RWPE2 (cell line): ENCODE measurements around the gene IL22RA1.

ENCODE experiments used
- ATAC-seq: fragments of 200-7000 bp; cut with Tn5 transposase; 3 replicates; pipeline ENCODE4 v1.9.1; 2021; ENCODE audit warnings: low read depth
- DNase-seq: peaks from one replicate; pipeline ENCODE4 v3.0.0-alpha.2; 2020; ENCODE audit warnings: low spot score
- H3K27ac ChIP-seq: fragments of 450-650 bp; 2 replicates; pipeline ENCODE4 v1.5.1; 2017; ENCODE audit warnings: mild to moderate bottlenecking; ENCODE audit not compliant: poor library complexity, severe bottlenecking
- H3K27me3 ChIP-seq: fragments of 250-450 bp; sonication (Bioruptor Pico); 2 replicates; pipeline ENCODE4 v1.5.1; 2021; ENCODE audit warnings: mild to moderate bottlenecking, moderate library complexity; ENCODE audit not compliant: insufficient read depth, poor library complexity, severe bottlenecking
- H3K36me3 ChIP-seq: fragments of 250-450 bp; sonication (Bioruptor Pico); 2 replicates; pipeline ENCODE4 v1.5.1; 2020; ENCODE audit warnings: low read depth, mild to moderate bottlenecking, moderate library complexity
- H3K4me1 ChIP-seq: fragments of 250-450 bp; sonication (Bioruptor Pico); 2 replicates; pipeline ENCODE4 v1.5.1; 2021; ENCODE audit warnings: mild to moderate bottlenecking, moderate library complexity; ENCODE audit not compliant: insufficient read depth, poor library complexity, severe bottlenecking
- H3K4me3 ChIP-seq: fragments of 250-450 bp; sonication (Bioruptor Pico); 2 replicates; pipeline ENCODE4 v1.5.1; 2021; ENCODE audit warnings: mild to moderate bottlenecking, moderate library complexity; ENCODE audit not compliant: severe bottlenecking
- H3K9me3 ChIP-seq: fragments of 250-450 bp; sonication (Bioruptor Pico); 2 replicates; pipeline ENCODE4 v1.5.1; 2021; ENCODE audit warnings: mild to moderate bottlenecking, moderate library complexity; ENCODE audit not compliant: severe bottlenecking
- TF ChIP-seq, protein P1 (sequence below): fragments of 450-650 bp; IDR thresholded peaks from one replicate; pipeline ENCODE4 v1.5.1; 2017; ENCODE audit warnings: mild to moderate bottlenecking, moderate library complexity; ENCODE audit not compliant: poor library complexity, severe bottlenecking

The IL22RA1 gene

DNA sequence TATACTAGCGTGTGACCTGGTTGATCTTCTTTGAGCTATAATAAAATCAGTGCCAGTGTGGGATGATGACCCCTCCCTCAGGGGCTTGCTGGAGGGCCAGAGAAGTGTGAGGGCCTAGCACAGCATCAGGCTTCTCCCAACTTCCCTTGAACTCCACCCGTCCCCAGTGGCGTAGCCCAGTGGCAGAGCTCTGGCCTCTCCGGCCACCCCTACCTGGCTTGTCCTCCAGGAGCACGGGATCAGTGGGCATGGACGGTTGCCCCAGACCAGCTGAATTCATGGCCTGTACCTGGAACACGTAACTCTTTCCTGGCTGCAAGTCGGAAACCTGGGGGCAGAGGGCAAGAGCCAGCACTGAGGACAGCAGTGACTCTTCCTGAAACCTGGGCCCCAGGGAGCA is 67.0 kb downstream of the IL22RA1 start:
- ATAC-seq (no peak), DNase-seq (no peak)
- Histone ChIP-seq H3K4me3 (no peak overlapping the region), H3K9me3 (no peaks in the 10 kb centered on the region), H3K27me3 (no peaks in the 10 kb centered on the region), H3K27ac (no peak overlapping the region), H3K4me1 (no peaks in the 10 kb centered on the region), H3K36me3 (no peaks in the 10 kb centered on the region)
- TF ChIP-seq, protein P1, sequence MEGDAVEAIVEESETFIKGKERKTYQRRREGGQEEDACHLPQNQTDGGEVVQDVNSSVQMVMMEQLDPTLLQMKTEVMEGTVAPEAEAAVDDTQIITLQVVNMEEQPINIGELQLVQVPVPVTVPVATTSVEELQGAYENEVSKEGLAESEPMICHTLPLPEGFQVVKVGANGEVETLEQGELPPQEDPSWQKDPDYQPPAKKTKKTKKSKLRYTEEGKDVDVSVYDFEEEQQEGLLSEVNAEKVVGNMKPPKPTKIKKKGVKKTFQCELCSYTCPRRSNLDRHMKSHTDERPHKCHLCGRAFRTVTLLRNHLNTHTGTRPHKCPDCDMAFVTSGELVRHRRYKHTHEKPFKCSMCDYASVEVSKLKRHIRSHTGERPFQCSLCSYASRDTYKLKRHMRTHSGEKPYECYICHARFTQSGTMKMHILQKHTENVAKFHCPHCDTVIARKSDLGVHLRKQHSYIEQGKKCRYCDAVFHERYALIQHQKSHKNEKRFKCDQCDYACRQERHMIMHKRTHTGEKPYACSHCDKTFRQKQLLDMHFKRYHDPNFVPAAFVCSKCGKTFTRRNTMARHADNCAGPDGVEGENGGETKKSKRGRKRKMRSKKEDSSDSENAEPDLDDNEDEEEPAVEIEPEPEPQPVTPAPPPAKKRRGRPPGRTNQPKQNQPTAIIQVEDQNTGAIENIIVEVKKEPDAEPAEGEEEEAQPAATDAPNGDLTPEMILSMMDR = no peak

GRCh38 chr1:24075590-24075854 is 67.4 kb downstream of the IL22RA1 start:
- TF ChIP-seq, protein P1 = no peak
- H3K9me3 ChIP-seq = no peaks in the 10 kb centered on the region
- DNase-seq = no peak
- no peak for ATAC-seq
- no peak overlapping the region for H3K4me3 ChIP-seq
- H3K4me1 ChIP-seq = no peaks in the 10 kb centered on the region
- no peaks in the 10 kb centered on the region for H3K36me3 ChIP-seq
- H3K27me3 ChIP-seq = no peaks in the 10 kb centered on the region
- no peak overlapping the region for H3K27ac ChIP-seq

- no peaks in the 10 kb centered on the region for H3K36me3 ChIP-seq
- H3K4me1 ChIP-seq = no peaks in the 10 kb centered on the region
- TF ChIP-seq, protein P1 = peak; percentile 18
- no peaks in the 10 kb centered on the region for H3K27me3 ChIP-seq
- DNase-seq (no peak), ATAC-seq (0 out of 3 replicates have a peak, but pooled peaks have one; percentile 26)
- H3K27ac ChIP-seq = no peak overlapping the region
- no peak overlapping the region for H3K4me3 ChIP-seq
- no peaks in the 10 kb centered on the region for H3K9me3 ChIP-seq
Measured at GRCh38 chr1:24074817-24075589, 67.9 kb downstream of the IL22RA1 start.

GRCh38 chr1:24074196-24074595 is 68.7 kb downstream of the IL22RA1 start:
- no peaks in the 10 kb centered on the region for H3K4me1 ChIP-seq
- H3K9me3 ChIP-seq = no peaks in the 10 kb centered on the region
- H3K27ac ChIP-seq = no peak overlapping the region
- ATAC-seq (no peak), DNase-seq (no peak)
- TF ChIP-seq, protein P1 = no peak
- H3K27me3 ChIP-seq = no peaks in the 10 kb centered on the region
- H3K4me3 ChIP-seq = no peak overlapping the region
- H3K36me3 ChIP-seq = no peaks in the 10 kb centered on the region

- DNase-seq (no peak), ATAC-seq (no peak; the same call in 2 of the 3 replicates)
- no peaks in the 10 kb centered on the region for H3K36me3 ChIP-seq
- TF ChIP-seq, protein P1 = no peak
- H3K27ac ChIP-seq = no peak overlapping the region
- no peaks in the 10 kb centered on the region for H3K27me3 ChIP-seq
- H3K4me3 ChIP-seq = no peak overlapping the region
- no peaks in the 10 kb centered on the region for H3K4me1 ChIP-seq
- no peaks in the 10 kb centered on the region for H3K9me3 ChIP-seq
Measured at GRCh38 chr1:24071941-24072340, 71.0 kb downstream of the IL22RA1 start.
